ENCODE measurements around the gene DDX43.

DNA sequence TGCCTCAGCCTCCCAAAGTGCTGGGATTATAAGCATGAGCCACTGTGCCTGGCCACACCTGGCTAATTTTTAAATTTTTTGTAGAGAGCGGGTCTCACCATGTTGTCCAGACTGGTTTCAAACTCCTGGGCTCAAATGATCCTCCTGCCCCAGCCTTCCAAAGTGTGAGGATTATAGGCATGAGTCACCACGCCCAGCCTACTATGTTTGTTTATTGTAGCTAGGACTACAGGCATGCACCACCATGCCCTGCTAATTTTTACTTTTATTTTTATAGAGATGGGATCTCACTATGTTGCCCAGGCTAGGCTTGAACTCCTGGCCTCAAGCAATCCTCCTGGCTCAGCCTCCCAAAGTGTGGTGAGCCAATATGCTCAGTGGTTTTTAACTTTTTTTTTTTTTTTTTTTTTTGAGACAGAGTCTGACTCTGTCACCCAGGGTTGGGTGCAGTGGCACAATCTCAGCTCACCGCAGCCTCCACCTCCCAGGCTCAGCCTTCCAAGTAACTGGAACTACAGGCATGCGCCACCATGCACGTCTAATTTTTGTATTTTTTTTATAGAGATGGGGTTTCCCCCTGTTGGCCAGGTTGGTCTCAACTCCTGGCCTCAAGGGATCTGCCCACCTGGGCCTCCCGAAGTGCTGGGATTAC is 12.0 kb upstream of the DDX43 start:
- TF ChIP-seq POLR2A (IDR thresholded peaks at IDR 0.05; ENCODE audit: low read depth, low read length) (no peak), CTCF (conservative IDR thresholded peaks at IDR 0.05; ENCODE audit: low read depth, low read length) (no peak), MXI1 (IDR thresholded peaks at IDR 0.05; ENCODE audit: borderline replicate concordance, low read depth, low read length) (no peak), MAFK (IDR thresholded peaks at IDR 0.05; ENCODE audit: low read depth, low read length) (no peak), SMC3 (IDR thresholded peaks at IDR 0.05; ENCODE audit: low read depth, low read length) (no peak), RFX5 (IDR thresholded peaks at IDR 0.05; ENCODE audit: low read depth, low read length) (no peak)

Data from IMR-90 (cell line).